Epidermal melanocyte (primary cell): Measurements from ENCODE around the gene SOST.

ENCODE experiments used
- DNase-seq: peaks from one replicate; pipeline ENCODE4 v3.0.0; 2011; ENCODE audit warnings: low spot score; ENCODE audit not compliant: insufficient read length

SOST gene

DNA sequence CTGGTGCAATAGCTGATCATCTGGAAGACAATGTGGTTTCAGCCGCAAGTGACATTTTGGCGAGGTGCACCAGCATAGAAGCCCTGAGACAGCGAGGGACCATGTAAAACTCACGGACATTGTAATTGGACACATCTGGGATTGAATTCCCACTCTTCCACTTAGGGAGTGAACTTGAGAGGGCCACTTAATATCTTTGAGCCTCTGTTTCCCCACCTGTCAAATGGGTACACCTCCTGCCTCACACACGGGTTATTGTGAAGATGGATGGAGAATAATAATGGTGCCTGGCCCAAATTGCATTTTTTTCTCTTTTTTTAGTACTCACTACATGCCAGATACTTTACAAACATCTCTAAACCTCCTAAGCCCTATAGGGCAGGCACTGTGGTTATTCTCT lies 51.4 kb downstream of the SOST start:
- no peak for DNase-seq

DNA sequence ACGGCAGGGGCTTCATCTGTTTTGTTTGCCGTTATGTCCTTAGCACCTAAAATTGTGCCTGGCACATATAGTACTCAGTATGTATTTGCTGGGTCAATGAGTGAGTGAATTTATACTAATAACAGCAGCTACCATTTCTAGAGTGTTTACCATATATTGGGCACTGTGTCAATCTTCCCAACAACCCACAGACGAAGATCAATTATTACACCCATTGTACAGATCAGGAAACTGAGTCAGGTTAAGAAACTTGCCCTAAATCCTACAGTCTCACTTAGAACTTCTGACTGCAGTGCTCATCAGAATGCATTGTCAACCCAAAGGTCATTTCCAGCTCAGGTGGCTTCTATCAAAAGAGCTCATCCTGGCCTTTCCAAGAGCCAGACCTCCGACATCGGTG lies 52.4 kb downstream of the SOST start:
- no peak for DNase-seq
